Fibroblast of mammary gland (primary cell): ENCODE data around the gene CLPSL2.

Source experiments
- DNase-seq: peaks from one replicate; pipeline ENCODE4 v3.0.0-alpha.2; 2010; ENCODE audit warnings: low read depth
- H3K4me3 ChIP-seq: 2 replicates; pipeline ENCODE4 v1.5.1; 2011; ENCODE audit warnings: low read depth, mild to moderate bottlenecking, low read length, moderate library complexity; ENCODE audit not compliant: control insufficient read depth
- CTCF ChIP-seq: conservative IDR thresholded peaks from 2 replicates; pipeline ENCODE4 v1.5.1; 2011; ENCODE audit warnings: low read depth, low read length, inconsistent platforms; ENCODE audit not compliant: control insufficient read depth, insufficient read depth

Gene CLPSL2

GRCh38 chr6:35736982-35737412, 39.4 kb upstream of the CLPSL2 start, which contains the start of gene ARMC12:
TSS of gene ARMC12 (plus strand) at chr6:35737032. CDS start at chr6:35737109, 77 bp downstream.
- DNase-seq: no peak
- no peak within 1 kb of the TSS for H3K4me3 ChIP-seq
- TF ChIP-seq CTCF: no peak

GRCh38 chr6:35737413-35738211, 38.8 kb upstream of the CLPSL2 start:
- peak; percentile 92 for TF ChIP-seq CTCF
- DNase-seq: peak; percentile 88
- H3K4me3 ChIP-seq: no peak overlapping the region

GRCh38 chr6:35739645-35740524, 36.5 kb upstream of the CLPSL2 start:
- no peak for DNase-seq
- H3K4me3 ChIP-seq: no peak overlapping the region
- no peak for TF ChIP-seq CTCF

- no peak for TF ChIP-seq CTCF
- H3K4me3 ChIP-seq: no peak overlapping the region
- DNase-seq: no peak
Measured at GRCh38 chr6:35742842-35743241, 33.6 kb upstream of the CLPSL2 start.

- no peak overlapping the region for H3K4me3 ChIP-seq
- no peak for TF ChIP-seq CTCF
- DNase-seq: no peak
Measured at GRCh38 chr6:35745509-35745908, 30.9 kb upstream of the CLPSL2 start.

- no peak for TF ChIP-seq CTCF
- H3K4me3 ChIP-seq: no peak overlapping the region
- no peak for DNase-seq
Measured at GRCh38 chr6:35746516-35746915, 29.9 kb upstream of the CLPSL2 start.
